H1 (cell line): Measurements from ENCODE around the gene ROR1. TPM values are rescaled to one million over a fixed set of nuclear protein-coding genes. Genes with fewer than 3 reads are reported as not detected.

ENCODE experiments used
- CTCF ChIA-PET: fragments of 300-600 bp; sonication (Branson Sonifier 250); formaldehyde crosslinking; loops from one replicate; lab custom pipeline; 2021; ENCODE audit not compliant: partially characterized antibody; lab: Charles Lee
- POLR2A ChIA-PET: fragments of 300-600 bp; sonication (Branson Sonifier 250); formaldehyde crosslinking; loops from one replicate; lab custom pipeline; 2021; ENCODE audit warnings: inconsistent platforms; ENCODE audit not compliant: partially characterized antibody; lab: Charles Lee
- DNase-seq, 2 experiments: peaks; one replicate each; pipeline versions ENCODE4 v3.0.0 to v3.0.0-alpha.2; 2010 to 2022; ENCODE audit warnings: low spot score in 2 of 2, low read depth in 1 of 2, mixed read lengths in 1 of 2
- FAIRE-seq: peaks from 2 replicates; lab custom pipeline; 2011; peaks lifted over from hg19 to GRCh38; lab: Jason Lieb, UNC
- H2AFZ ChIP-seq: 2 replicates; pipeline ENCODE4 v1.8.1; 2012; ENCODE audit warnings: low read length, inconsistent platforms
- H2AK5ac ChIP-seq: 2 replicates; pipeline ENCODE4 v1.6.1; 2013; ENCODE audit warnings: low read depth, low read length
- H2BK120ac ChIP-seq: replicated peaks from 2 replicates; pipeline ENCODE3; 2013; ENCODE audit warnings: low read depth, low read length, inconsistent platforms
- H2BK12ac ChIP-seq: 2 replicates; pipeline ENCODE4 v1.6.1; 2013; ENCODE audit warnings: low read depth, low read length
- H2BK15ac ChIP-seq: 2 replicates; pipeline ENCODE4 v1.6.1; 2013; ENCODE audit warnings: low read length
- H2BK20ac ChIP-seq: 2 replicates; pipeline ENCODE4 v1.6.1; 2013; ENCODE audit warnings: low read length
- H2BK5ac ChIP-seq: 2 replicates; pipeline ENCODE4 v1.6.1; 2013; ENCODE audit warnings: low read depth, low read length
- H3K14ac ChIP-seq: 2 replicates; pipeline ENCODE4 v1.6.1; 2013; ENCODE audit warnings: inconsistent platforms; ENCODE audit not compliant: insufficient read length
- H3K18ac ChIP-seq: 2 replicates; pipeline ENCODE4 v1.6.1; 2013; ENCODE audit warnings: low read length; ENCODE audit errors: extremely low read depth
- H3K23ac ChIP-seq: 2 replicates; pipeline ENCODE4 v1.6.1; 2013; ENCODE audit warnings: inconsistent platforms; ENCODE audit not compliant: insufficient read length
- H3K23me2 ChIP-seq: 2 replicates; pipeline ENCODE4 v1.6.1; 2013; ENCODE audit warnings: low read depth, low read length
- H3K27ac ChIP-seq: 2 replicates; pipeline ENCODE4 v1.6.1; 2011; ENCODE audit warnings: low read depth, low read length, inconsistent platforms
- H3K27me3 ChIP-seq, 4 experiments: replicated peaks in 1 of 4; 1 replicate in 1 of 4; 2 replicates in 3 of 4; pipeline versions ENCODE4 v1.6.1 to v1.8.1; 2011 to 2013; ENCODE audit warnings: low read length in 3 of 4, mild to moderate bottlenecking in 3 of 4, inconsistent platforms in 2 of 4, mixed read lengths in 2 of 4, moderate library complexity in 1 of 4; ENCODE audit not compliant: control insufficient read depth in 3 of 4, insufficient read depth in 3 of 4; ENCODE audit errors: extremely low read depth in 1 of 4
- H3K36me3 ChIP-seq, 4 experiments: 2 replicates each; pipeline versions ENCODE4 v1.6.1 to v1.8.1; 2011 to 2013; ENCODE audit warnings: mild to moderate bottlenecking in 4 of 4, low read length in 3 of 4, moderate library complexity in 2 of 4, control low read depth in 1 of 4, inconsistent platforms in 1 of 4; ENCODE audit not compliant: insufficient read depth in 4 of 4, control insufficient read depth in 2 of 4
- H3K4ac ChIP-seq: replicated peaks from 2 replicates; pipeline ENCODE3; 2013; ENCODE audit warnings: low read length, low read depth, mixed read lengths, inconsistent platforms; ENCODE audit not compliant: insufficient read length
- H3K4me1 ChIP-seq, 4 experiments: replicated peaks in 1 of 4; 1 replicate in 1 of 4; 2 replicates in 3 of 4; pipeline versions ENCODE4 v1.6.1 to v1.8.1; 2011 to 2013; ENCODE audit warnings: low read length in 3 of 4, inconsistent platforms in 2 of 4, mixed read lengths in 1 of 4; ENCODE audit not compliant: insufficient read depth in 4 of 4, control insufficient read depth in 3 of 4
- H3K4me2 ChIP-seq, 2 experiments: 2 replicates each; pipeline versions ENCODE4 v1.6.1 to v1.8.1; 2011 to 2013; ENCODE audit warnings: low read depth in 2 of 2, low read length in 2 of 2, control low read depth in 1 of 2, inconsistent platforms in 1 of 2, mild to moderate bottlenecking in 1 of 2; ENCODE audit not compliant: insufficient read depth in 1 of 2
- H3K4me3 ChIP-seq, 4 experiments: fragments of 200-600, 300-600 bp in 1 of 4; sonication (generic), shearing (Covaris generic), sonication (Bioruptor Twin) in 1 of 4; 2 replicates each; pipeline versions ENCODE4 v1.5.1 to v1.8.1; 2011 to 2016; ENCODE audit warnings: low read length in 4 of 4, low read depth in 3 of 4, control low read depth in 2 of 4, inconsistent platforms in 2 of 4, mild to moderate bottlenecking in 2 of 4, mixed read lengths in 1 of 4, moderate library complexity in 1 of 4; ENCODE audit not compliant: insufficient read depth in 2 of 4; ENCODE audit errors: extremely low read depth in 1 of 4
- H3K56ac ChIP-seq: replicated peaks from 2 replicates; pipeline ENCODE3; 2013; ENCODE audit warnings: low read depth, mild to moderate bottlenecking, mixed read lengths, low read length, inconsistent platforms; ENCODE audit not compliant: insufficient read length
- H3K79me1 ChIP-seq: 2 replicates; pipeline ENCODE4 v1.6.1; 2013; ENCODE audit warnings: low read depth, low read length, control low read depth
- H3K79me2 ChIP-seq, 2 experiments: 2 replicates each; pipeline versions ENCODE4 v1.6.1 to v1.8.1; 2012 to 2013; ENCODE audit warnings: low read length in 2 of 2, mild to moderate bottlenecking in 2 of 2, inconsistent platforms in 1 of 2; ENCODE audit not compliant: insufficient read depth in 2 of 2, control insufficient read depth in 1 of 2
- H3K9ac ChIP-seq, 4 experiments: replicated peaks in 1 of 4; 1 replicate in 1 of 4; 2 replicates in 3 of 4; pipeline versions ENCODE4 v1.6.1 to v1.8.1; 2011 to 2013; ENCODE audit warnings: low read depth in 3 of 4, low read length in 3 of 4, control low read depth in 2 of 4, mild to moderate bottlenecking in 2 of 4, moderate library complexity in 2 of 4, inconsistent platforms in 1 of 4; ENCODE audit errors: extremely low read depth in 1 of 4
- H3K9me3 ChIP-seq, 2 experiments: 2 replicates each; pipeline versions ENCODE4 v1.6.1 to v1.8.1; 2012 to 2013; ENCODE audit warnings: mild to moderate bottlenecking in 2 of 2, moderate library complexity in 2 of 2, control low read depth in 1 of 2, inconsistent platforms in 1 of 2, low read depth in 1 of 2, low read length in 1 of 2, mixed read lengths in 1 of 2; ENCODE audit not compliant: insufficient read depth in 2 of 2
- H4K20me1 ChIP-seq, 2 experiments: replicated peaks in 1 of 2; 2 replicates each; pipeline versions ENCODE3 to v1.8.1; 2011 to 2013; ENCODE audit warnings: inconsistent platforms in 2 of 2, low read length in 2 of 2, mild to moderate bottlenecking in 1 of 2; ENCODE audit not compliant: insufficient read depth in 2 of 2, control insufficient read depth in 1 of 2
- H4K5ac ChIP-seq: 2 replicates; pipeline ENCODE4 v1.6.1; 2013; ENCODE audit warnings: low read length, low read depth, mixed read lengths, inconsistent platforms; ENCODE audit not compliant: insufficient read length
- H4K8ac ChIP-seq: 2 replicates; pipeline ENCODE4 v1.8.0; 2013; ENCODE audit warnings: mild to moderate bottlenecking, moderate library complexity, low read length, inconsistent platforms; ENCODE audit not compliant: insufficient read depth; ENCODE audit errors: extremely low read depth
- H4K91ac ChIP-seq: replicated peaks from 2 replicates; pipeline ENCODE3; 2013; ENCODE audit warnings: low read length, mixed read lengths, inconsistent platforms; ENCODE audit not compliant: insufficient read length
- BCL11A ChIP-seq, 2 experiments: IDR thresholded peaks; one replicate each; pipeline ENCODE4 v1.6.1; 2011; ENCODE audit warnings: low read depth in 2 of 2, low read length in 2 of 2, mild to moderate bottlenecking in 2 of 2
- CHD2 ChIP-seq: IDR thresholded peaks from 2 replicates; pipeline ENCODE4 v1.6.1; 2012; ENCODE audit warnings: low read length, improper control_type of control experiment
- EP300 ChIP-seq, 2 experiments: IDR thresholded peaks; 1 replicate in 1 of 2; 2 replicates in 1 of 2; pipeline ENCODE4 v1.6.1; 2011 to 2012; ENCODE audit warnings: low read depth in 2 of 2, low read length in 2 of 2, mild to moderate bottlenecking in 2 of 2, borderline replicate concordance in 1 of 2, inconsistent platforms in 1 of 2, moderate library complexity in 1 of 2
- EZH2 ChIP-seq: fragments of 200-600 bp; sonication (generic); IDR thresholded peaks from 2 replicates; pipeline ENCODE4 v1.7.1; 2012; ENCODE audit warnings: low read depth, mild to moderate bottlenecking, moderate library complexity, low read length, inconsistent platforms; ENCODE audit not compliant: severe bottlenecking
- JUND ChIP-seq: IDR thresholded peaks from 2 replicates; pipeline ENCODE4 v1.6.1; 2011; ENCODE audit warnings: mild to moderate bottlenecking, improper control_type of control experiment, low read length
- KDM4A ChIP-seq: IDR thresholded peaks from one replicate; pipeline ENCODE4 v1.7.1; 2012; ENCODE audit warnings: low read depth, mild to moderate bottlenecking, moderate library complexity, low read length, inconsistent platforms; ENCODE audit not compliant: severe bottlenecking
- MAFK ChIP-seq: IDR thresholded peaks from 2 replicates; pipeline ENCODE4 v1.6.1; 2012; ENCODE audit warnings: low read depth, mild to moderate bottlenecking, improper control_type of control experiment, low read length
- NANOG ChIP-seq: IDR thresholded peaks from 2 replicates; pipeline ENCODE4 v1.6.1; 2011; ENCODE audit warnings: low read length, low read depth, mild to moderate bottlenecking, inconsistent platforms; ENCODE audit not compliant: insufficient read depth, poor library complexity, severe bottlenecking
- POLR2A ChIP-seq, 2 experiments: IDR thresholded peaks; 1 replicate in 1 of 2; 2 replicates in 1 of 2; pipeline ENCODE4 v1.6.1; 2011; ENCODE audit warnings: low read depth in 2 of 2, low read length in 2 of 2, mild to moderate bottlenecking in 2 of 2; ENCODE audit errors: control extremely low read depth in 1 of 2
- POLR2AphosphoS5 ChIP-seq: IDR thresholded peaks from 2 replicates; pipeline ENCODE4 v1.6.1; 2011; ENCODE audit warnings: low read depth, low read length
- RFX5 ChIP-seq: IDR thresholded peaks from 2 replicates; pipeline ENCODE4 v1.6.1; 2011; ENCODE audit warnings: low read depth, low read length, improper control_type of control experiment, borderline replicate concordance
- SP2 ChIP-seq: IDR thresholded peaks from 2 replicates; pipeline ENCODE4 v1.6.1; 2012; ENCODE audit warnings: mild to moderate bottlenecking, low read length, inconsistent platforms
- SUZ12 ChIP-seq: fragments of 200-600 bp; sonication (generic); IDR thresholded peaks from 2 replicates; pipeline ENCODE4 v1.6.1; 2012; ENCODE audit warnings: mild to moderate bottlenecking, inconsistent platforms, low read length, moderate library complexity, mixed read lengths
- TBP ChIP-seq: IDR thresholded peaks from 2 replicates; pipeline ENCODE4 v1.6.1; 2011; ENCODE audit warnings: low read depth, low read length, improper control_type of control experiment
- whole genome bisulfite sequencing, 2 experiments: shearing (Covaris generic) in 1 of 2; methylation state at CpG; one replicate each; pipeline versions ENCODE4 v1.1.6 to v1.1.7; 2013 to 2015; ENCODE audit warnings: low lambda C conversion rate in 2 of 2, mixed read lengths in 2 of 2, inconsistent platforms in 1 of 2, low coverage in 1 of 2, missing lambda C conversion rate in 1 of 2; ENCODE audit not compliant: insufficient replicate concordance in 2 of 2, insufficient coverage in 1 of 2, insufficient read length in 1 of 2; ENCODE audit errors: extremely low coverage in 1 of 2, missing lambda C conversion rate in 1 of 2; 5-methylcytosine and 5-hydroxymethylcytosine counted together
- polyA plus RNA-seq, 7 experiments: library from polyadenylated mRNA; depleted of rRNA in 3 of 7; stranded (reverse) in 5 of 7; unstranded in 2 of 7; fragments of >200 nt in 5 of 7; fragments of 200-250 nt in 2 of 7; gene quantifications; 1 replicate in 5 of 7; 2 replicates in 1 of 7; 4 replicates in 1 of 7; pipeline versions ENCODE4 v1.2.1 to v1.2.3, GENCODE V29; 2011 to 2013; ENCODE audit warnings: missing spikeins in 2 of 7, mixed read lengths in 2 of 7
- total RNA-seq: library from RNA; stranded (reverse); fragmentation: NEBNext Ultra II Directional; extraction: Animal tissue kit (Norgen Biotek cat#: 25700); gene quantifications from 2 replicates; pipeline ENCODE4 v1.2.1, GENCODE V29; 2021
- TF ChIP-seq, protein P1 (sequence below): IDR thresholded peaks from 2 replicates; pipeline ENCODE4 v1.6.1; 2012; ENCODE audit warnings: inconsistent platforms

The ROR1 gene
- total and polyA plus RNA-seq, 2 of the 8 experiments (the other 6 are each of a cell fraction or from before 2014, with no cell fraction given): 33.6 to 73.6 TPM

DNA sequence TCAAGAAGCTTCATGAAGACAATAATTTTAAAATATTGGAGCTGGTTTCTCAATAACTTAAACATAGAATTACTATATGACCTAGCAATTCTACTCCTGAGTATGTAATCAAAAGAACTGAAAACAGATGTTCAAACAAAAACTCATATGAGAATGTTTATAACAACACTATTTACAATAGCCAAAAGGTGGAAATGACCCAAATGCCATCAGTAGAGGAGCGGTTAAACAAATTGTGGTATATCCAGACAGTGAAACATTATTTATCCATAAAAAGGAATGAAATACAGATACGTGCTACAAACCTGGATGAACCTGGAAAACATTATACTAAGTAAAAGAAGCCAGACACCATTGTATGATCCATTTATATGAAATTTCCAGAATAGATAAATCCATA is 366.8 kb downstream of the ROR1 start:
- Histone ChIP-seq H3K14ac (no peak overlapping the region), H2BK15ac (no peak overlapping the region), H3K27me3 (no peaks in the 10 kb centered on the region), H2BK12ac (no peak overlapping the region), H3K36me3 (peaks cover 12 to 63% (median 39%) of the 10 kb centered on the region in 4 experiments), H3K9ac (no peak overlapping the region), H3K23ac (no peak overlapping the region), H2BK20ac (no peak overlapping the region), H3K56ac (no peak overlapping the region), H3K4me3 (no peak overlapping the region), H4K8ac (no peak overlapping the region), H4K91ac (no peak overlapping the region), H4K20me1 (peaks cover 0 to 1% of the 10 kb centered on the region in 2 experiments), H4K5ac (no peak overlapping the region), H3K4ac (no peak overlapping the region), H2AFZ (no peak overlapping the region), H3K9me3 (no peaks in the 10 kb centered on the region), H3K79me2 (no peaks in the 10 kb centered on the region), H3K18ac (no peak overlapping the region), H3K79me1 (no peaks in the 10 kb centered on the region; the same call in 1 of the 2 replicates), H2AK5ac (no peak overlapping the region), H2BK5ac (no peak overlapping the region), H2BK120ac (no peak overlapping the region), H3K23me2 (no peaks in the 10 kb centered on the region), H3K4me1 (no peaks in the 10 kb centered on the region), H3K4me2 (no peak overlapping the region), H3K27ac (no peak overlapping the region)
- DNase-seq (no peak), FAIRE-seq (no peak)
- WGBS, 2 experiments: 70% methylated on average over 2 of the region's 2 CpGs; no CpG with 5 or more reads in 1 of the 2 experiments
- ChIA-PET CTCF (interaction anchor here (5.1 to 5.7 kb wide), 2 partner anchors 9 to 221 kb away, joined by 50 to 56 read pairs; no protein-coding TSS in a partner anchor), POLR2A (no interaction called here)
- no peak for TF ChIP-seq TBP
- TF ChIP-seq POLR2AphosphoS5: no peak
- no peak for TF ChIP-seq EP300 (IDR thresholded peaks at IDR 0.05; ENCODE audit: borderline replicate concordance in 1 of 2, low read depth in 2 of 2, low read length in 2 of 2)
- no peak for TF ChIP-seq NANOG
- TF ChIP-seq KDM4A: no peak
- TF ChIP-seq RFX5: no peak
- no peak for TF ChIP-seq JUND
- no peak for TF ChIP-seq EZH2
- TF ChIP-seq SP2: no peak
- no peak for TF ChIP-seq MAFK
- no peak for TF ChIP-seq POLR2A (IDR thresholded peaks at IDR 0.05; ENCODE audit: control extremely low read depth in 1 of 2, low read depth in 2 of 2, low read length in 2 of 2)
- TF ChIP-seq SUZ12: no peak
- TF ChIP-seq BCL11A (IDR thresholded peaks at IDR 0.05; ENCODE audit: low read depth in 2 of 2, low read length in 2 of 2): no peak
- TF ChIP-seq CHD2: no peak
- TF ChIP-seq, protein P1, sequence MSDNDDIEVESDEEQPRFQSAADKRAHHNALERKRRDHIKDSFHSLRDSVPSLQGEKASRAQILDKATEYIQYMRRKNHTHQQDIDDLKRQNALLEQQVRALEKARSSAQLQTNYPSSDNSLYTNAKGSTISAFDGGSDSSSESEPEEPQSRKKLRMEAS: no peak
